Pancreas (tissue), 10 donors: ENCODE data around the gene H1-8. TPM values are rescaled to one million over a fixed set of nuclear protein-coding genes. Genes with fewer than 3 reads are reported as not detected.

Source experiments
- ATAC-seq, 4 donors: fragments of 200-7000 bp; cut with Tn5 transposase; one replicate each; pipeline versions ENCODE4 v1.8.0 to v1.9.1; 2020; ENCODE audit warnings: mild to moderate bottlenecking in 4 of 4, moderate library complexity in 4 of 4
- DNase-seq, 6 donors: peaks; one replicate each; pipeline ENCODE4 v3.0.0-alpha.2; 2020
- FAIRE-seq: peaks from 2 replicates; lab custom pipeline; 2012; peaks lifted over from hg19 to GRCh38; lab: Jason Lieb, UNC
- H3K27ac ChIP-seq, 4 donors: fragments of 200-600 bp; sonication (generic); 1 replicate in 3 of 4; 2 replicates in 1 of 4; pipeline versions ENCODE4 v1.5.0 to v1.8.0; 2020
- H3K27me3 ChIP-seq, 4 donors: fragments of 200-600 bp; one replicate each; pipeline ENCODE4 v1.8.0; 2021
- H3K36me3 ChIP-seq, 3 donors: fragments of 200-600 bp; sonication (generic) in 1 of 3; one replicate each; pipeline versions ENCODE4 v1.5.0 to v1.8.0; 2020 to 2021
- H3K4me1 ChIP-seq, 3 donors: fragments of 200-600 bp; one replicate each; pipeline ENCODE4 v1.8.0; 2021
- H3K4me3 ChIP-seq, 4 donors: fragments of 200-600 bp; sonication (generic) in 2 of 4; one replicate each; pipeline versions ENCODE4 v1.5.0 to v1.8.0; 2020 to 2021
- H3K9me3 ChIP-seq, 4 donors: fragments of 200-600 bp; one replicate each; pipeline ENCODE4 v1.8.0; 2021
- WGBS, 2 donors: extraction: QIAGEN DNeasy Blood & Tissue Kit; methylation state at CpG; one replicate each; pipeline ENCODE4 v1.1.7; 2013; 5-methylcytosine and 5-hydroxymethylcytosine counted together
- intact Hi-C, 3 donors: fragments of 100-400 bp; cut with DNase I; formaldehyde crosslinking; loops; one replicate each; pipeline versions ENCODE4 v1.11.1 to v1.14.2; 2022
- polyA plus RNA-seq, 2 donors: library from polyadenylated mRNA; stranded (reverse); fragments of 200-250 nt; gene quantifications; one replicate each; pipeline ENCODE4 v1.2.3, GENCODE V29; 2013
- total RNA-seq, 6 donors: library from RNA; stranded (reverse); fragmentation: NEBNext Ultra II Directional in 4 of 6; extraction: Animal tissue kit (Norgen Biotek cat#: 25700) in 4 of 6; gene quantifications; one replicate each; pipeline versions ENCODE4 v1.2.1 to v1.2.4, GENCODE V29; 2021 to 2023
- TF ChIP-seq, protein P1 (sequence below), 4 donors: fragments of 200-600 bp; sonication (generic) in 3 of 4; IDR thresholded peaks; one replicate each; pipeline versions ENCODE4 v1.5.0 to v1.8.0; 2021; ENCODE audit warnings: antibody characterized with exemption in 4 of 4
- donor health status: healthy with polysubstance abuse.
- donor health status: DM: no; HTN: no; CAD: no; lungs with moderate emphysema.
- donor health status: DM: no; HTN: no; CAD: no.
- donor health status: control.
- donor health status: control.
- donor health status: Bipolar disorder and iron deficiency.
- donor health status: DM: yes; HTN: yes; CAD: no.
- donor health status: DM: no; HTN: no; CAD: no.
- donor health status: DM: no; HTN: no; CAD: no.
- donor health status: DM: yes; HTN: yes; CAD: no.

The H1-8 gene
- total and polyA plus RNA-seq, 8 donors, result not detected

DNA sequence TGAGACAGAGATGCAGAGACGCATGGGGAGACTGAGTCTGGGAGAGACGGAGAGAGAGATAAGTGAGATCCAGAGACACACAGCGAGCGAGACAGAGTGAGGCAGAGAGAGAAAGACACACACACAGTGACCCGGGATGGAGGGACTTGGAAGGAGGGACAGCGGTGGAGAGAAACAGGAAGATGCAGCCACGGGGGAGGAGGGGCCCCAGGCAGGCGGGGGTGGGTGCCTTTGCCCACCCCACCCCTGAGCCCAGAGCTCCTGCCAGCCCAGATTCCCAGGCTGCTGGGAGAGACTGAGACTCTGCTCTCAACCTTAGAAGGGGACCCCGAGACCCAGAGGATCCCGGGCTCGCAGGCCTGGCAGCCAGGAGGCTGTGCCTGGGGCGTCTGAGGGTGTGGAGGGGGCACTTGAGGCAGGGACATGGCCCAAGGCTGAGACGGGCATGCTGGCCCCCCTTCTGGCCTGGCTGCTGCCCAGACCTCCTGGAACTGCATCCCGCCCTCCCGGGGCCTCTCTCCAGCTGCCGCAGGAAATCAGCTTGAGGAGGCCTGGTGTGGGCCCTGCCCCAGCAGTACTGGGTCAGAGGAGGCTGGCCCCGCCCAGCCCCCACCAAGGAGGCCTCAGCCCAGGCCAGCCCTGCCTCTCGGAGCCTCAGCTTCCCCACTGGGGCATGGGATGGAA, 18.1 kb downstream of the H1-8 start:
- Histone ChIP-seq H3K4me1 (no peaks in the 10 kb centered on the region), H3K9me3 (no peaks in the 10 kb centered on the region), H3K27me3 (no peaks in the 10 kb centered on the region), H3K4me3 (no peak overlapping the region), H3K27ac (peak overlapping the region in 1 of 4 donors; percentile 17), H3K36me3 (no peaks in the 10 kb centered on the region)
- TF ChIP-seq, protein P1, sequence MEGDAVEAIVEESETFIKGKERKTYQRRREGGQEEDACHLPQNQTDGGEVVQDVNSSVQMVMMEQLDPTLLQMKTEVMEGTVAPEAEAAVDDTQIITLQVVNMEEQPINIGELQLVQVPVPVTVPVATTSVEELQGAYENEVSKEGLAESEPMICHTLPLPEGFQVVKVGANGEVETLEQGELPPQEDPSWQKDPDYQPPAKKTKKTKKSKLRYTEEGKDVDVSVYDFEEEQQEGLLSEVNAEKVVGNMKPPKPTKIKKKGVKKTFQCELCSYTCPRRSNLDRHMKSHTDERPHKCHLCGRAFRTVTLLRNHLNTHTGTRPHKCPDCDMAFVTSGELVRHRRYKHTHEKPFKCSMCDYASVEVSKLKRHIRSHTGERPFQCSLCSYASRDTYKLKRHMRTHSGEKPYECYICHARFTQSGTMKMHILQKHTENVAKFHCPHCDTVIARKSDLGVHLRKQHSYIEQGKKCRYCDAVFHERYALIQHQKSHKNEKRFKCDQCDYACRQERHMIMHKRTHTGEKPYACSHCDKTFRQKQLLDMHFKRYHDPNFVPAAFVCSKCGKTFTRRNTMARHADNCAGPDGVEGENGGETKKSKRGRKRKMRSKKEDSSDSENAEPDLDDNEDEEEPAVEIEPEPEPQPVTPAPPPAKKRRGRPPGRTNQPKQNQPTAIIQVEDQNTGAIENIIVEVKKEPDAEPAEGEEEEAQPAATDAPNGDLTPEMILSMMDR (IDR thresholded peaks at IDR 0.05), result no peak
- WGBS, 2 donors, result 70 to 75% methylated on average over 18 of the region's 18 CpGs
- no peak for FAIRE-seq
- intact Hi-C loops, result no loop called here
- ATAC-seq, result peak; percentile 24 to 69 (median 50)
- DNase-seq, result peak in 2 of 6 donors; percentile 44 to 82

DNA sequence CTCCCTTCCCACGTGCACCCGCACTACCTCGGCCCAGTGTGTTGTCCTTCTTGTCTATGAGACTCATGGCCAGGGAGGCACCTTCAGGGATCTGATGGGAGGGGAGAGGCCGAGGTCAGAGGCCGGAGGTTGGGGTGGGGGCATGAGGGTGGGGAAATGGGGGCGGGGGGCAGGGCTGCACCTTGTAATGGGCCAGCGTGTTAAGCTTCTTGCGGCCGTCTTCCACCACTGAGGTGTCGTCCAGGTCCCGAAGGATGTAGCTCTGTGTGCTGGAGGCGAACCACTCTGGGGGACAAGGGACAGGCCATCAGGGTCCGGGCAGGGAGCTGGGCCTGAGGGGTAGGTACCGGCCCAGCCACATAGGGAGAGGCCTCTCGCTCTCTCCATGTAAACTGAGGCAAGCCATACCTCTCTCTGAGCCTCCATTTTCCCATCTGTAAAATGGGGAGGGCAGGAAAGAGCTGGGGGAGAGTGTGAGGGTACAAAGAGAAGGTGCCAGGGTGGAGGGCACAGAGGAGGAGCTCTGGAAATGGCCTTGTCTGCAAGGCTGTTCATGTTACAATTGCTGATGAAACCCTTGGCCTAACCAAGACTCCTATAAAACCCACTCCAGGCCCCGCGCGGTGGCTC, 18.8 kb downstream of the H1-8 start:
- DNase-seq, result peak in 2 of 6 donors; percentile 10 to 33

DNA sequence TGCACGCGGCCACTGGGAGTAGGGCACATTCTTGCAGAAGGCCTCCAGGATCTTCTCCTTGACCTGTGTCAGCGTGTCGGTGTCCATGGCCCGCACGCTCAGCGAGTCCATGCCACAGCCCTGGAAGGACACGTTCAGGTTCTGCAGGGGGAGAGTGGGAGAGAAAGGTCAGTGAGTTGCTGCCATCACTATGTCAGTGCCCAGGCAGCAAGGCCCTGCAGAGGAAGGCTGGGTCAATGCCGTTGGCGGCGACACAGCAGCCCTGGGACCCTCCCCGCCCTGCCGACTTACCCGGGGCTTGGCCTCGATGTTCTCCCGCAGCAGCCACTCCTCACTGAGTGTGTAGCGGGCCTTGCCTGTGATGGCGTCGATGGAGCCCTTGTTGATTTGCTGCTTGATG, 19.8 kb downstream of the H1-8 start:
- intact Hi-C loops, result no loop called here
- DNase-seq, result peak in 2 of 6 donors; percentile 18 to 28

More for the DNA sequence above, 18.8 kb downstream of the H1-8 start:
- Histone ChIP-seq H3K36me3 (no peaks in the 10 kb centered on the region), H3K4me1 (no peaks in the 10 kb centered on the region), H3K27me3 (no peaks in the 10 kb centered on the region), H3K27ac (no peak overlapping the region), H3K4me3 (no peak overlapping the region), H3K9me3 (no peaks in the 10 kb centered on the region)
- 85 to 89% methylated on average over 18 of the region's 18 CpGs for WGBS, 2 donors
- FAIRE-seq, result no peak
- ATAC-seq, result no peak
- intact Hi-C loops, result no loop called here
- TF ChIP-seq, protein P1 (IDR thresholded peaks at IDR 0.05), result no peak

DNA sequence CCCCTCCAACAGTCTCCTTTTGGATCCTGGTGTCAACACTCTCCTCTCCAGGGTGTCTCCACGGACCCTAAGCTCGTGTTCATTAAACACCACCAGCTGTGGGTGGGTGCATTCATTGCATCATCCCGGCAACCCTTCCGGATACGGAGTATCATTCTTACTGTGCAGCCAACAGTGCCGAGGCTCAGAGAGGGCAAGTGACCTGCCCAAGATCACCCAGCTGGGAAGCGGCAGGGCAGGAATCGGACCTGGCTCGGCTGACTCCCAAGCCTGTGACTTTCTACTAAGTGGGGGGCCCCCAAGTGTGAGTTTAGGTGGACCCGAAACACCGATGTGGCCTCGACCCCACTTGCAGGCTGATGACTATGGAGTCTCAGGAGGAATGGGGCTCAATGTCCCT, 20.4 kb downstream of the H1-8 start:
- Histone ChIP-seq H3K4me1 (no peaks in the 10 kb centered on the region), H3K36me3 (no peaks in the 10 kb centered on the region), H3K27me3 (no peaks in the 10 kb centered on the region), H3K4me3 (no peak overlapping the region), H3K9me3 (no peaks in the 10 kb centered on the region), H3K27ac (no peak overlapping the region)
- intact Hi-C loops, result no loop called here
- peak in 1 of 6 donors; percentile 33 for DNase-seq
- FAIRE-seq, result no peak
- TF ChIP-seq, protein P1 (IDR thresholded peaks at IDR 0.05), result no peak
- ATAC-seq, result no peak
- 94% methylated on average over 12 of the region's 12 CpGs for WGBS, 2 donors

More for the DNA sequence above, 19.8 kb downstream of the H1-8 start:
- no peaks in the 10 kb centered on the region for H3K4me1 ChIP-seq
- H3K4me3 ChIP-seq, result no peak overlapping the region
- ATAC-seq, result no peak
- H3K27ac ChIP-seq, result no peak overlapping the region
- TF ChIP-seq, protein P1 (IDR thresholded peaks at IDR 0.05), result no peak
- no peaks in the 10 kb centered on the region for H3K9me3 ChIP-seq
- WGBS, 2 donors, result 92 to 93% methylated on average over 19 of the region's 19 CpGs
- H3K36me3 ChIP-seq, result no peaks in the 10 kb centered on the region
- H3K27me3 ChIP-seq, result no peaks in the 10 kb centered on the region
- no peak for FAIRE-seq
